Smooth muscle cell (in vitro differentiated cells): ENCODE data around the gene LRRC15. TPM values are rescaled to one million over a fixed set of nuclear protein-coding genes. Genes with fewer than 3 reads are reported as not detected.

ENCODE experiments used
- DNase-seq: peaks from one replicate; lab custom pipeline; 2025; ENCODE audit not compliant: unreplicated experiment; lab: John Stamatoyannopoulos, UW
- H2AFZ ChIP-seq: fragments of 200-600 bp; sonication (generic); 2 replicates; pipeline ENCODE4 v1.6.0; 2016; ENCODE audit warnings: antibody characterized with exemption, low read depth, mild to moderate bottlenecking
- H3F3A ChIP-seq: fragments of 200-600 bp; sonication (generic); 2 replicates; pipeline ENCODE4 v1.6.0; 2017; ENCODE audit warnings: antibody characterized with exemption, low read depth
- H3K27ac ChIP-seq: fragments of 200-600 bp; sonication (generic); 2 replicates; pipeline ENCODE4 v1.5.1; 2016; ENCODE audit warnings: low read depth, mild to moderate bottlenecking
- H3K27me3 ChIP-seq: fragments of 200-600 bp; sonication (generic); 2 replicates; pipeline ENCODE4 v1.6.1; 2016; ENCODE audit warnings: low read depth, mild to moderate bottlenecking
- H3K36me3 ChIP-seq: fragments of 200-600 bp; sonication (generic); 2 replicates; pipeline ENCODE4 v1.5.1; 2016; ENCODE audit warnings: low read depth
- H3K4me1 ChIP-seq: fragments of 200-600 bp; sonication (generic); 2 replicates; pipeline ENCODE4 v1.5.1; 2016; ENCODE audit warnings: low read depth
- H3K4me2 ChIP-seq: fragments of 200-600 bp; sonication (generic); 2 replicates; pipeline ENCODE4 v1.6.0; 2016; ENCODE audit warnings: mild to moderate bottlenecking
- H3K4me3 ChIP-seq: fragments of 200-600 bp; sonication (generic); 2 replicates; pipeline ENCODE4 v1.5.1; 2016; ENCODE audit warnings: mild to moderate bottlenecking
- H3K79me2 ChIP-seq: fragments of 200-600 bp; sonication (generic); 2 replicates; pipeline ENCODE4 v1.6.0; 2016; ENCODE audit warnings: low read depth, mild to moderate bottlenecking
- H3K9ac ChIP-seq: fragments of 200-600 bp; sonication (generic); 2 replicates; pipeline ENCODE4 v1.6.0; 2016; ENCODE audit warnings: low read depth
- H3K9me3 ChIP-seq: fragments of 200-600 bp; sonication (generic); replicated peaks from 2 replicates; pipeline ENCODE4 v1.5.1; 2016; ENCODE audit warnings: low read depth
- H4K20me1 ChIP-seq: fragments of 200-600 bp; sonication (generic); 2 replicates; pipeline ENCODE4 v1.6.0; 2016; ENCODE audit warnings: low read depth
- WGBS: methylation state at CpG from one replicate; pipeline ENCODE4 v1.1.7; 2016; ENCODE audit warnings: low lambda C conversion rate; 5-methylcytosine and 5-hydroxymethylcytosine counted together
- polyA plus RNA-seq: library from polyadenylated mRNA; unstranded; fragments of >200 nt; fragmentation: Nextera tagmentation; extraction: Ambion mirVana; gene quantifications from 2 replicates; pipeline ENCODE4 v1.2.1, GENCODE V29; 2016
- total RNA-seq: library from RNA; depleted of rRNA; stranded (reverse); fragments of >200 nt; gene quantifications from 2 replicates; pipeline ENCODE4 v1.2.3, GENCODE V29; 2014
- TF ChIP-seq, protein P1 (sequence below): fragments of 200-600 bp; sonication (generic); IDR thresholded peaks from 2 replicates; pipeline ENCODE4 v1.5.1; 2017; ENCODE audit warnings: borderline replicate concordance, mild to moderate bottlenecking, antibody characterized with exemption; ENCODE audit not compliant: insufficient read depth, poor library complexity, severe bottlenecking

Gene LRRC15
- total and polyA plus RNA-seq, 2 experiments from 2014 or later = 4.7 to 4.9 TPM

DNA sequence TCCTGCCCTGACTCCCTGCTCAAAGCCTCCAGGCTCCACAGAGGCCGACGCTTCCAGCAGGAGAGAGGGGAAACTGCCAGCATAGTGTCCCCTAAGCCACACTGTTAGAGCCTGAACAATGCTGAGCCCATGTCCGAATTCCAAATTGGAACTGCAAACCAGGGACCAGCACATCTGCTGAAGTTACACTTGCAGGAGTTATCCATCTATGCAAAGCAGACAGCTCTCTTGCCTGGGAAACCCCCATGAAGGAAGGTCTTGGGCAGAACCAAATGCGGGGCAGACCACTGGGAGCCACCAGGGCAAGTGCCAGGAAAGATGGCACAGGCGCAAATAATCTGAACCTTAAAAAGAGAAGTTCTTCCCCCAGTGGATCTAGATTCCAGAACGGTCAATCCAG, 625 bp downstream of the LRRC15 start:
- H3K4me3 ChIP-seq = no peak overlapping the region
- peak overlapping the region; percentile 74 for H3K4me2 ChIP-seq
- H3K4me1 ChIP-seq = peaks cover 20% of the 10 kb centered on the region
- H3F3A ChIP-seq = peaks cover 8% of the 10 kb centered on the region
- DNase-seq = no peak
- no peak overlapping the region for H3K27ac ChIP-seq
- H3K79me2 ChIP-seq = no peaks in the 10 kb centered on the region
- H4K20me1 ChIP-seq = no peaks in the 10 kb centered on the region
- no peaks in the 10 kb centered on the region for H3K36me3 ChIP-seq
- no peak overlapping the region for H3K9ac ChIP-seq
- TF ChIP-seq, protein P1, sequence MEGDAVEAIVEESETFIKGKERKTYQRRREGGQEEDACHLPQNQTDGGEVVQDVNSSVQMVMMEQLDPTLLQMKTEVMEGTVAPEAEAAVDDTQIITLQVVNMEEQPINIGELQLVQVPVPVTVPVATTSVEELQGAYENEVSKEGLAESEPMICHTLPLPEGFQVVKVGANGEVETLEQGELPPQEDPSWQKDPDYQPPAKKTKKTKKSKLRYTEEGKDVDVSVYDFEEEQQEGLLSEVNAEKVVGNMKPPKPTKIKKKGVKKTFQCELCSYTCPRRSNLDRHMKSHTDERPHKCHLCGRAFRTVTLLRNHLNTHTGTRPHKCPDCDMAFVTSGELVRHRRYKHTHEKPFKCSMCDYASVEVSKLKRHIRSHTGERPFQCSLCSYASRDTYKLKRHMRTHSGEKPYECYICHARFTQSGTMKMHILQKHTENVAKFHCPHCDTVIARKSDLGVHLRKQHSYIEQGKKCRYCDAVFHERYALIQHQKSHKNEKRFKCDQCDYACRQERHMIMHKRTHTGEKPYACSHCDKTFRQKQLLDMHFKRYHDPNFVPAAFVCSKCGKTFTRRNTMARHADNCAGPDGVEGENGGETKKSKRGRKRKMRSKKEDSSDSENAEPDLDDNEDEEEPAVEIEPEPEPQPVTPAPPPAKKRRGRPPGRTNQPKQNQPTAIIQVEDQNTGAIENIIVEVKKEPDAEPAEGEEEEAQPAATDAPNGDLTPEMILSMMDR = no peak
- no peak overlapping the region for H2AFZ ChIP-seq
- no peaks in the 10 kb centered on the region for H3K9me3 ChIP-seq
- WGBS = 81% methylated on average over 6 of the region's 6 CpGs
- no peaks in the 10 kb centered on the region for H3K27me3 ChIP-seq

DNA sequence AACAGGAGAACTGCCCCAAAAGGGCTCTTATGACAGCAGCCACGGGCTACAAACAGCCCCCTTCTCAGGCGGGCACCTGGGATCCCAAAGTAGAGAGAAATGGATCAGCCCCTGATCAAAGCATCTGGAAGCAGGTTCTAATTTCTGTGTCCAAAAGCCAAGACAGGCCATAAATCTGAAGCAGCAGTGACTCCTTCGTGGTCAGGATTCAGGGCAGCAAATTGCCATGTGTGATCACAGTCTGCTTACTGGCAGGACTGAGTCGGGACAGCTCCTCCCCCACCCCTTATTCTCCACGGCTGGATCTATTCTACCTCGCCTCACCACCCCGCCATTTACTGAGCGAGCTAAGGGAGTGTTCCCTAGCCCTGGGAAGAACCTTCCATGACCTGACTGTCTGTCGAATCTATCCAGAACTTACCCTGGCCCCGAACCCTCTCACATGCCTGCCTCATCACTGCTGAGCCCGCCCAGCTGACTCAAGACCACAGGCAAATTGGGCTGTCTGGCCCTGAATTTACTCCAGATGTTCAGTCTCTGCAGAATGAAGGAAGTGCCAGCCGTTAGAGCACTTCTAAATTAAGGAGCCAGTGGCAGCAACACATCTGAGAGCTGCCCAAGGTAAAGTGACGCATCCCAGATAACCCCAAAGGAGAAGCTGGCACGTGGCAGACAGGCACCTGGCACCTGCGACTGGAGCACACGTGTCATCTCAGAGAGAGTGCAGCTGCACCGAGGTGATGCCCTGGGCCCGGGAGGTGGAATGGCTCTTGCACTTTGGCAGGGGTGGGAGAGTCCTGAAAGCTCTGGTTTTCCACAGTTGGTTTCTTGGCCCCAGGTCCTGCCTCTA, 1.3 kb downstream of the LRRC15 start:
- no peaks in the 10 kb centered on the region for H3K27me3 ChIP-seq
- DNase-seq = no peak
- peak overlapping the region; percentile 43 for H3K4me2 ChIP-seq
- H3K9ac ChIP-seq = no peak overlapping the region
- H3K4me3 ChIP-seq = no peak overlapping the region
- peaks cover 20% of the 10 kb centered on the region for H3K4me1 ChIP-seq
- TF ChIP-seq, protein P1 = no peak
- peaks cover 8% of the 10 kb centered on the region for H3F3A ChIP-seq
- no peaks in the 10 kb centered on the region for H3K9me3 ChIP-seq
- no peak overlapping the region for H2AFZ ChIP-seq
- H3K36me3 ChIP-seq = no peaks in the 10 kb centered on the region
- H4K20me1 ChIP-seq = no peaks in the 10 kb centered on the region
- H3K27ac ChIP-seq = peak overlapping the region; percentile 63
- no peaks in the 10 kb centered on the region for H3K79me2 ChIP-seq
- WGBS = 40% methylated on average over 18 of the region's 18 CpGs

DNA sequence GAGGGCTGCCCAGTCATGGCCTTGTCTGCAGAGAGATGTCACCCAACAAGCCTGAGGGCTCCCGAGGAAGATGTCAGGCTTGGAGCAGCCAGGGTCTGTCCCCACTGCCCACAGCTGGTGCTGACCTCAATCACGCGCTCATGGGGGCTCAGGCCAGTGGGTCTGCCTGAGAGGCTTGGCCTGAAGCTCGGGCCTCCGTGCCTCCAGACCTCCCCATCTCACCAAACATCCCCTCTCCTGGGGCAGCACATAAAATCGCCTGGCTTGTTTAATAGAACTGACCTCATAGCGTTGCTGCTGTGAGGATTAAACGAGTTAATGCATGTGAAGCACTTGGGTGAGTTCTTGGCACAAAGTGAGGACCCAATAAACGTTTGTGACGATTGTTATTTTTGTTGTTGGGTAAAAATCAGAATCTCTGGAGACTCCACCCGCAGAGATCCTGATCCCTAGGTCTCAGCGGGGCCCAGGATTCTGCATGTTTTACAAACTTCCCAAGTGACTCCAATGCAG, 3.5 kb downstream of the LRRC15 start:
- Histone ChIP-seq H2AFZ (no peak overlapping the region), H3F3A (peaks cover 8% of the 10 kb centered on the region), H3K27ac (no peak overlapping the region), H4K20me1 (no peaks in the 10 kb centered on the region), H3K79me2 (no peaks in the 10 kb centered on the region), H3K4me1 (peaks cover 20% of the 10 kb centered on the region), H3K9ac (no peak overlapping the region), H3K36me3 (no peaks in the 10 kb centered on the region), H3K9me3 (no peaks in the 10 kb centered on the region), H3K27me3 (no peaks in the 10 kb centered on the region), H3K4me2 (peak overlapping the region; percentile 29), H3K4me3 (no peak overlapping the region)
- 86% methylated on average over 12 of the region's 12 CpGs for WGBS
- TF ChIP-seq, protein P1 = no peak
- no peak for DNase-seq
